PC-3 (cell line): Measurements from ENCODE around the gene SLC31A1.

Experiments used
- CTCF ChIP-seq: fragments of 300-600 bp; sonication (generic); conservative IDR thresholded peaks from 2 replicates; pipeline ENCODE4 v1.5.1; 2017; ENCODE audit warnings: antibody characterized with exemption, low read depth, mild to moderate bottlenecking, low read length
- EZH2 ChIP-seq: fragments of 300-600 bp; sonication (generic); IDR thresholded peaks from one replicate; pipeline ENCODE4 v1.6.1; 2017; ENCODE audit warnings: antibody characterized with exemption, mild to moderate bottlenecking, low read length; ENCODE audit not compliant: unreplicated experiment

GRCh38 chr9:113301548-113301947 lies 80.2 kb downstream of the SLC31A1 start:
- no peak for TF ChIP-seq CTCF
- TF ChIP-seq EZH2, result no peak
